ENCODE measurements around the gene PRSS16.

DNA sequence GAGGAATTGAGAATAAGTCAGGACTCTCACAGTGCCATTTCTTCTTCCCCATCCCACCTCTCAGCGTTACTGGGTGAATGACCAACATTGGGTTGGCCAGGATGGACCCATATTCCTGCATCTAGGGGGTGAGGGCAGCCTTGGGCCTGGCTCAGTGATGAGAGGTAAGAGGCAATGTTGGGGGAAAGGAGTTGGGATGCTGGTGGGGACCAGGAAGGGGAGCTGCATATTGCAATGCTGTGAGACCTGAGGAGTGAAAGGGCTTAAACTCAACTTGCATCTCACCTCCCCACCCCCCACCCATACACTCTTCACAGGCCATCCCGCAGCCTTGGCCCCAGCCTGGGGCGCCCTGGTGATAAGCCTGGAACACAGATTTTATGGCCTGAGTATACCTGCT lies 1.3 kb downstream of the PRSS16 start:
- no peak for TF ChIP-seq ARNT (IDR thresholded peaks at IDR 0.05)
- TF ChIP-seq BHLHE40 (IDR thresholded peaks at IDR 0.05; ENCODE audit: borderline replicate concordance) = no peak
- TF ChIP-seq FOXM1 (IDR thresholded peaks at IDR 0.05; ENCODE audit: borderline replicate concordance) = no peak
- TF ChIP-seq LEF1 (IDR thresholded peaks at IDR 0.05; ENCODE audit: borderline replicate concordance) = no peak
- TF ChIP-seq ELF4 (IDR thresholded peaks at IDR 0.05) = no peak
- no peak for TF ChIP-seq HDGF (IDR thresholded peaks at IDR 0.05; ENCODE audit: borderline replicate concordance)
- no peak for TF ChIP-seq FOXK2 (IDR thresholded peaks at IDR 0.05)
- no peak for TF ChIP-seq ZNF384 (IDR thresholded peaks at IDR 0.05)
- TF ChIP-seq SP1 (IDR thresholded peaks at IDR 0.05) = no peak
